Adrenal gland (tissue), 12 donors: Measurements from ENCODE around the gene USP10. TPM values are rescaled to one million over a fixed set of nuclear protein-coding genes. Genes with fewer than 3 reads are reported as not detected.

Experiments used
- DNase-seq, 7 donors: peaks; one replicate each; pipeline ENCODE4 v3.0.0-alpha.2; 2019 to 2020
- H3K27ac ChIP-seq, 5 donors: fragments of 200-600 bp; sonication (generic) in 4 of 5; 1 replicate in 3 of 5; 2 replicates in 2 of 5; pipeline versions ENCODE4 v1.5.1 to v1.8.0; 2016 to 2020; ENCODE audit warnings: mild to moderate bottlenecking in 1 of 5
- H3K27me3 ChIP-seq: fragments of 200-600 bp; 2 replicates; pipeline ENCODE4 v1.8.0; 2021
- H3K36me3 ChIP-seq, 2 donors: fragments of 200-600 bp; replicated peaks in 1 of 2; 1 replicate in 1 of 2; 2 replicates in 1 of 2; pipeline versions ENCODE4 v1.5.1 to v1.8.0; 2018 to 2022
- H3K4me1 ChIP-seq, 2 donors: fragments of 200-600 bp; replicated peaks in 1 of 2; 1 replicate in 1 of 2; 2 replicates in 1 of 2; pipeline versions ENCODE4 v1.5.1 to v1.8.0; 2018 to 2021
- H3K4me3 ChIP-seq, 4 donors: fragments of 200-600 bp; sonication (generic) in 3 of 4; one replicate each; pipeline ENCODE4 v1.5.1; 2016 to 2018
- H3K9me3 ChIP-seq, 3 donors: fragments of 200-600 bp; sonication (generic) in 1 of 3; replicated peaks in 1 of 3; 1 replicate in 2 of 3; 2 replicates in 1 of 3; pipeline versions ENCODE4 v1.5.1 to v1.8.0; 2016 to 2021
- CTCF ChIP-seq, 6 experiments: fragments of 450-650 bp in 4 of 6; fragments of 200-600 bp in 2 of 6; sonication (generic) in 1 of 6; IDR thresholded peaks; 1 replicate in 5 of 6; 2 replicates in 1 of 6; pipeline versions ENCODE4 v1.5.1 to v1.8.0; 2016 to 2021; ENCODE audit warnings: antibody characterized with exemption in 6 of 6, mild to moderate bottlenecking in 2 of 6, moderate library complexity in 1 of 6
- POLR2A ChIP-seq, 2 donors: fragments of 450-650 bp; IDR thresholded peaks; one replicate each; pipeline ENCODE4 v1.6.1; 2017; ENCODE audit warnings: antibody characterized with exemption in 2 of 2, mild to moderate bottlenecking in 2 of 2, moderate library complexity in 1 of 2
- WGBS, 4 donors: extraction: QIAGEN DNeasy Blood & Tissue Kit in 2 of 4; methylation state at CpG; one replicate each; pipeline versions ENCODE4 v1.1.5 to v1.1.7; 2013 to 2017; 5-methylcytosine and 5-hydroxymethylcytosine counted together
- intact Hi-C, 2 donors: fragments of 100-400 bp; cut with DNase I; formaldehyde crosslinking; loops; one replicate each; pipeline versions ENCODE4 v1.14.1 to v1.15.0; 2022 to 2023
- polyA plus RNA-seq, 3 donors: library from polyadenylated mRNA; stranded (reverse); fragments of 200-250 nt in 2 of 3; fragments of 350-450 nt in 1 of 3; fragmentation: Illumina TruSeq in 1 of 3; extraction: RNeasy Lipid Tissue Mini Kit (QIAGEN cat#74804) in 1 of 3; gene quantifications; one replicate each; pipeline ENCODE4 v1.2.3, GENCODE V29; 2013 to 2014
- total RNA-seq, 9 donors: library from RNA; depleted of rRNA in 4 of 9; stranded (reverse); fragments of >200 nt in 4 of 9; fragments of 120-200 nt in 1 of 9; fragmentation: NEBNext Ultra II Directional in 1 of 9; extraction: Animal tissue kit (Norgen Biotek cat#: 25700) in 1 of 9; gene quantifications; one replicate each; pipeline versions ENCODE4 v1.1.0 to v1.2.4, GENCODE V29; 2013 to 2023
- donor health status: healthy with polysubstance abuse.
- donor health status: Bipolar disorder and iron deficiency.
- donor health status: DM: yes; HTN: yes; CAD: no.
- donor health status: DM: no; HTN: no; CAD: no.
- donor health status: DM: no; HTN: no; CAD: no.
- donor health status: DM: yes; HTN: yes; CAD: no.

USP10 gene
- total and polyA plus RNA-seq, 12 donors: 16.2 to 154 (median 60.4) TPM

- Histone ChIP-seq H3K4me3 (no peak overlapping the region), H3K9me3 (no peaks in the 10 kb centered on the region), H3K36me3 (peaks cover 0 to 34% of the 10 kb centered on the region in 2 donors), H3K4me1 (peaks cover 0 to 5% of the 10 kb centered on the region in 2 donors), H3K27ac (peak overlapping the region in 2 of 5 donors; percentile 39 to 64), H3K27me3 (no peaks in the 10 kb centered on the region)
- WGBS, 4 donors: 74 to 77% (median 76%) methylated on average over 11 of the region's 11 CpGs
- no peak for DNase-seq
- TF ChIP-seq CTCF (IDR thresholded peaks at IDR 0.05) (no peak), POLR2A (IDR thresholded peaks at IDR 0.05) (no peak)
- intact Hi-C loops: no loop called here
Measured at GRCh38 chr16:84766978-84767773, 67.4 kb downstream of the USP10 start.

GRCh38 chr16:84768061-84768807 lies 68.4 kb downstream of the USP10 start:
- WGBS, 4 donors: 74 to 83% (median 76%) methylated on average over 4 of the region's 4 CpGs
- no peak for TF ChIP-seq CTCF (IDR thresholded peaks at IDR 0.05)
- no peak for TF ChIP-seq POLR2A (IDR thresholded peaks at IDR 0.05)
- H3K27ac ChIP-seq: peak overlapping the region in 1 of 5 donors; percentile 47
- peaks cover 0 to 5% of the 10 kb centered on the region in 2 donors for H3K4me1 ChIP-seq
- no peak overlapping the region for H3K4me3 ChIP-seq
- H3K9me3 ChIP-seq: no peaks in the 10 kb centered on the region
- DNase-seq: no peak
- intact Hi-C loops: no loop called here
- peaks cover 0 to 41% of the 10 kb centered on the region in 2 donors for H3K36me3 ChIP-seq
- H3K27me3 ChIP-seq: no peaks in the 10 kb centered on the region

GRCh38 chr16:84768808-84769197 lies 69.0 kb downstream of the USP10 start:
- Histone ChIP-seq H3K9me3 (no peaks in the 10 kb centered on the region), H3K27me3 (no peaks in the 10 kb centered on the region), H3K36me3 (peaks cover 0 to 41% of the 10 kb centered on the region in 2 donors), H3K27ac (no peak overlapping the region), H3K4me3 (no peak overlapping the region), H3K4me1 (peaks cover 0 to 5% of the 10 kb centered on the region in 2 donors)
- 88 to 97% (median 93%) methylated on average over 4 of the region's 4 CpGs for WGBS, 4 donors
- DNase-seq: no peak
- intact Hi-C loops: no loop called here
- TF ChIP-seq CTCF (IDR thresholded peaks at IDR 0.05) (no peak), POLR2A (IDR thresholded peaks at IDR 0.05) (no peak)

- intact Hi-C loops: no loop called here
Measured at GRCh38 chr16:84769416-84769815, 69.6 kb downstream of the USP10 start.

More at GRCh38 chr16:84769416-84769815, 69.6 kb downstream of the USP10 start:
- no peak overlapping the region for H3K27ac ChIP-seq
- no peak for DNase-seq
- H3K27me3 ChIP-seq: no peaks in the 10 kb centered on the region
- peaks cover 0 to 5% of the 10 kb centered on the region in 2 donors for H3K4me1 ChIP-seq
- H3K36me3 ChIP-seq: peaks cover 0 to 39% of the 10 kb centered on the region in 2 donors
- TF ChIP-seq POLR2A (IDR thresholded peaks at IDR 0.05): no peak
- TF ChIP-seq CTCF (IDR thresholded peaks at IDR 0.05): no peak
- no peak overlapping the region for H3K4me3 ChIP-seq
- H3K9me3 ChIP-seq: no peaks in the 10 kb centered on the region
- 89 to 100% (median 94%) methylated on average over 3 of the region's 3 CpGs for WGBS, 4 donors
